ENCODE measurements around the gene KAT6B.
A peak's percentile ranks its signal among the peaks of the same experiment; 100 is the strongest.

Gene KAT6B

DNA sequence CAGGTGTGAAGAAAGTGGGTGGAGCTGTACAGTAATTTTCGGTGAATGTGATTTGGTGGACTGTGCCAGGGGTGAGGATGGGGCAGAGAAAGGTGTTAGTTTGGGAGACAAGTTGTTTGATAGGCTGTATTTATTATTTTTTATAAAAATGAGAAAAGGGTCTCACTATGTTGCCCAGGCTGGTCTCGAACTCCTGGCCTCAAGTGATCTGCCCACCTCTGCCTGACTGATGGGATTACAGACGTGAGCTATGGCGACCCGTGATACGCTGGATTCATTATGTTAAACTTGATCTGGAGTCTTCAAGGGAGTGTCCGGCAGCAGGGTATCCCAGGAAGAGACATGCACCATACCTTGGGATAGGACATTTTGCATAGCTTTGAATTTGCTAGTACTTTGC, 1.3 kb downstream of the KAT6B start:
- TF ChIP-seq, protein P1, sequence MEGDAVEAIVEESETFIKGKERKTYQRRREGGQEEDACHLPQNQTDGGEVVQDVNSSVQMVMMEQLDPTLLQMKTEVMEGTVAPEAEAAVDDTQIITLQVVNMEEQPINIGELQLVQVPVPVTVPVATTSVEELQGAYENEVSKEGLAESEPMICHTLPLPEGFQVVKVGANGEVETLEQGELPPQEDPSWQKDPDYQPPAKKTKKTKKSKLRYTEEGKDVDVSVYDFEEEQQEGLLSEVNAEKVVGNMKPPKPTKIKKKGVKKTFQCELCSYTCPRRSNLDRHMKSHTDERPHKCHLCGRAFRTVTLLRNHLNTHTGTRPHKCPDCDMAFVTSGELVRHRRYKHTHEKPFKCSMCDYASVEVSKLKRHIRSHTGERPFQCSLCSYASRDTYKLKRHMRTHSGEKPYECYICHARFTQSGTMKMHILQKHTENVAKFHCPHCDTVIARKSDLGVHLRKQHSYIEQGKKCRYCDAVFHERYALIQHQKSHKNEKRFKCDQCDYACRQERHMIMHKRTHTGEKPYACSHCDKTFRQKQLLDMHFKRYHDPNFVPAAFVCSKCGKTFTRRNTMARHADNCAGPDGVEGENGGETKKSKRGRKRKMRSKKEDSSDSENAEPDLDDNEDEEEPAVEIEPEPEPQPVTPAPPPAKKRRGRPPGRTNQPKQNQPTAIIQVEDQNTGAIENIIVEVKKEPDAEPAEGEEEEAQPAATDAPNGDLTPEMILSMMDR (conservative IDR thresholded peaks at IDR 0.05; ENCODE audit: control insufficient read depth, insufficient read depth, low read depth, low read length) = no peak
- DNase-seq (ENCODE audit: low read depth) = no peak
- H3K4me3 ChIP-seq (ENCODE audit: control insufficient read depth, low read depth, low read length) = peak overlapping the region; percentile 74

DNA sequence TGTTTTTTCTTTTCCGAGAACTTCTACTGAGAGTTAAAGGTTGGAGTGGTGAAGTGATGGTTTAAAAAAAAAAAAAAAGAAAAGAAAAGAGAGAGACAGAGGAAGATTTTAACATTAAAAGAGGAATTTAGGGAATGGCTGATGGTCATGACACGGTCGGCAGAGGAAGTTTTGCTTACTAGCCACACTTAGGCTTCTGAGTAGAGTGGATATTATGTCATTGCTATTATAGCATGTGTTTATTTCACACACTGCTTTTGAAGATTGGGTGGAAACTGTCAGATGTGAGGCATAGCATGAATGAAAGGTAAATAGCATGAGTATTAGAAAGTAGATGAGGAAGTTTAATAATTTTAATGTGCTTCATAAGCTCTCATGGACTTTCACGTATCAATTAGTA, 2.5 kb downstream of the KAT6B start:
- TF ChIP-seq, protein P1 (conservative IDR thresholded peaks at IDR 0.05; ENCODE audit: control insufficient read depth, insufficient read depth, low read depth, low read length) = no peak
- DNase-seq (ENCODE audit: low read depth) = no peak
- no peak overlapping the region for H3K4me3 ChIP-seq (ENCODE audit: control insufficient read depth, low read depth, low read length)

DNA sequence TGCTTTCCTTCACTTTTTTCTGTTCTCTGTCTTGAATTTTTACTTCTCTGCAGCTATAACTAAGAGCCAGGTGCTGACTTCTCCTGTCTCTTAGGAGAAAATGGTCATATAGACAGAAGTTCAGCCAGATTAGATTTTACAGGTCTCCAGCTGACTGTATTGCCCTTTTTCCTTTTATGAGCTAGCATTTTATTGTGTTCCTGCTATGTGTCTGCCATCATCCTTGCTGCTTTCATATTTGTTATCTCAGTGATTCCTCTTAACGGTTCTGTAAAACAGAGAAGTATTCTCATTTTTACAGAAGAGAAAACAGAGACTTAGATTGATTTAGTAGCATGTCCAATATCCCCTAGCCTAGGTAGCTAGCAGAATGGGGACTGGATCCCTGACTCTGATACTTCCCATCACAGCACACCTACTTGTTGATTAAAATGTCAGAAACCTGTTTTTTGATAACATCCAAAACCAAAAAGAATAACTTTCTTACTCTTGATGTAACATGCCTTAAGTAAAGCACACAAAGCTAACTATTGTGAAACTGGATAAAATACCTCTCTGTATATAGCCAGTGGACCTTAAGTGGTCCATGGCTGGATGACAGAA, 5.2 kb downstream of the KAT6B start:
- no peak for DNase-seq (ENCODE audit: low read depth)
- H3K4me3 ChIP-seq (ENCODE audit: control insufficient read depth, low read depth, low read length) = no peak overlapping the region
- TF ChIP-seq, protein P1 (conservative IDR thresholded peaks at IDR 0.05; ENCODE audit: control insufficient read depth, insufficient read depth, low read depth, low read length) = no peak

DNA sequence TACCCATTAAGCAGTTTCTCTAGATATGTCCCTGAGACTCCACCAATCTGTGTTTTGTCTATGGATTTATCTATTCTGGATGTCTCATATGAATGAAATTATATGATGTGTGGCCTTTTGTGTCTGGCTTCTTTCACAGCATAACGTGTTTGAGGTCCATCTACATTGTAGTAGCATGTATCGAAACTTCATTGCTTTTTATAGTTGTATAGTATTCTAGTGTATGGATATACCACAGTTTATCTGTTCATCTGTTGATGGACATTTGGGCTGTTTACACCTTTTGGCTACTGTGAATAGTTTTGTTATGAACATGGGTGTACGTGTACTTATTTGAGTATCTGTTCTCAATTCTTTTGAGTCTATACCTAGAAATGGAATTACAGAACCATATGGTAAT, 9.6 kb downstream of the KAT6B start:
- no peak for DNase-seq (ENCODE audit: low read depth)
- H3K4me3 ChIP-seq (ENCODE audit: control insufficient read depth, low read depth, low read length) = no peak overlapping the region
- TF ChIP-seq, protein P1 (conservative IDR thresholded peaks at IDR 0.05; ENCODE audit: control insufficient read depth, insufficient read depth, low read depth, low read length) = no peak

DNA sequence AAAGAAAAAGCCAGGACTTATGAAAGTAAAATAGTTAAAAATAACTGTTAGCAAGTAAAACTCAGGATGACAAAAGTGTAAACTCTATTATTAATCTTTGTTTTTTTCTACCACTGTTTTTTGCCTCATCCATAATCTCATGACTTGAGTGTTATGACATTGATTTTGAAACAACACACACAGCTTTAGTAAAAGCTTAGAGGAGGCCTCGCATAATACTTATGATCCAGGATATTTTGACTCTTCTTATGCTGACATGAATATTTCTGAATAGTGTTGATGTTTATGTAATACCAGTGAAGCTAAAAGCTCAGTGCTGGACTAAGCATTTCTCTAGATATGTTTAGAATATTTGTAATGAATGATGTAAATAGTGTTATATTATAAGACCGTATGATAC, 10.5 kb downstream of the KAT6B start:
- TF ChIP-seq, protein P1 (conservative IDR thresholded peaks at IDR 0.05; ENCODE audit: control insufficient read depth, insufficient read depth, low read depth, low read length) = no peak
- no peak overlapping the region for H3K4me3 ChIP-seq (ENCODE audit: control insufficient read depth, low read depth, low read length)
- no peak for DNase-seq (ENCODE audit: low read depth)

DNA sequence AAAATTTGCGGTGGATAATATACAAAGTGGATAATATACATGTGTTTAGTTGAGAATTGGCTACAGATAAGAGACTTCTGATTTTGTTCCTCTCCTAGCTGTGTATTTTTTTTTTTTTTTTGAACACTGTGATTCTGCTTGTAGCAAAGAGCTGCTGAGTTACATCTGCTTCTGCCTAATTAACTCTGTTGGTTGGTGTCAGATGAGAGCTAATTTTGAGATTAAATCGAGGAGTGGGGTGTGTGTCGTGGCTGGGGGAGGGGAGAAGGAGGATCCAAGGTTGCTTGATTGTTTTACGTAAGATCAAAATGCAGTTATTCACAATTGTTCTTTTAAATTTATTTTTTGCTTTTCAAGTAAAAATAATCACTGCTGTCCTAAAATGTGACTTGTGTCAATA, 11.3 kb downstream of the KAT6B start:
- TF ChIP-seq, protein P1 (conservative IDR thresholded peaks at IDR 0.05; ENCODE audit: control insufficient read depth, insufficient read depth, low read depth, low read length) = no peak
- H3K4me3 ChIP-seq (ENCODE audit: control insufficient read depth, low read depth, low read length) = no peak overlapping the region
- no peak for DNase-seq (ENCODE audit: low read depth)

DNA sequence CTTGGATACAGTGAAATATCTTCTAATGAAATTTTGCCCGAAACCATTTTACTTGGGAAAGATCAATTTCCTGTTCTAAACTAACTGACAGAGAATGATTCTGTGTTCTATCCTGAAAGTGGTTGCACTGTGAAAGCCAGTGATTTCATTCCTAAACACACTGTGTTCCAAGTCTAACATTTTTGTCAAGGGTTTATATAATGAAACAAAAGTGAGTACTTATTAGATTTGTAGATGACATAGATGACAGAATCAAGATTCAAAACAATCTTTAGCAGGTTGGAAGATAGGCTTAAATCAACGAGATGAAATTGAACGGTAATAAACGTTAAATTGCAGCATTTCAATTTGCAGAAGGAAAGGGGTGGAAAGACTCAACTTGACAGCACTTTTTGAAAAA, 13.3 kb downstream of the KAT6B start:
- DNase-seq (ENCODE audit: low read depth) = no peak
- TF ChIP-seq, protein P1 (conservative IDR thresholded peaks at IDR 0.05; ENCODE audit: control insufficient read depth, insufficient read depth, low read depth, low read length) = no peak
- H3K4me3 ChIP-seq (ENCODE audit: control insufficient read depth, low read depth, low read length) = no peak overlapping the region
